Caco-2 (cell line): Measurements from ENCODE around the gene MCMBP. TPM values are rescaled to one million over a fixed set of nuclear protein-coding genes. Genes with fewer than 3 reads are reported as not detected.
A peak's percentile ranks its signal among the peaks of the same experiment; 100 is the strongest.

Experiments used
- Bru-seq: library from RNA; stranded (reverse); fragments of 400-500 nt; gene quantifications from one replicate; lab custom pipeline; 2021; lab: Mats Ljungman, UMichigan
- BruChase-seq, 2 experiments: library from RNA; stranded (reverse); fragments of 400-500 nt; gene quantifications; one replicate each; lab custom pipeline; 2021; lab: Mats Ljungman, UMichigan
- BruUV-seq: library from RNA; stranded (reverse); fragments of 400-500 nt; replicated peaks from 2 replicates; lab custom pipeline; 2021; lab: Mats Ljungman, UMichigan
- CTCF ChIA-PET: fragments of 300-600 bp; sonication (Branson Sonifier 250); formaldehyde crosslinking; loops from one replicate; lab custom pipeline; 2022; ENCODE audit warnings: antibody characterized with exemption; lab: Charles Lee
- POLR2A ChIA-PET: fragments of 300-600 bp; sonication (Branson Sonifier 250); formaldehyde crosslinking; loops from one replicate; lab custom pipeline; 2022; ENCODE audit warnings: antibody characterized with exemption; lab: Charles Lee
- DNase-seq, 2 experiments: peaks; one replicate each; pipeline versions ENCODE4 v3.0.0 to v3.0.0-alpha.2; 2020 to 2022
- H3K27me3 ChIP-seq: replicated peaks from 2 replicates; pipeline ENCODE4 v1.6.0; 2011; ENCODE audit warnings: low read length; ENCODE audit not compliant: control insufficient read depth, insufficient read depth
- H3K36me3 ChIP-seq: 2 replicates; pipeline ENCODE4 v1.5.1; 2011; ENCODE audit warnings: low read length; ENCODE audit not compliant: control insufficient read depth, insufficient read depth
- H3K4me1 ChIP-seq: fragments of 250-450 bp; sonication (Bioruptor Pico); 2 replicates; pipeline ENCODE4 v1.5.1; 2020; ENCODE audit warnings: mild to moderate bottlenecking
- H3K4me3 ChIP-seq: 2 replicates; pipeline ENCODE4 v1.5.1; 2011; ENCODE audit warnings: low read depth, mild to moderate bottlenecking, control low read depth, low read length
- H3K9me3 ChIP-seq: fragments of 250-450 bp; sonication (Bioruptor Pico); 2 replicates; pipeline ENCODE4 v1.5.1; 2020; ENCODE audit warnings: mild to moderate bottlenecking, moderate library complexity
- H3K27ac Mint-ChIP-seq: one replicate; pipeline ENCODE4 v1.8.0; 2022; ENCODE audit warnings: mixed read lengths; ENCODE audit not compliant: unreplicated experiment
- H3K27me3 Mint-ChIP-seq: one replicate; pipeline ENCODE4 v1.8.0; 2022; ENCODE audit warnings: mixed read lengths; ENCODE audit not compliant: insufficient read depth, unreplicated experiment
- H3K36me3 Mint-ChIP-seq: one replicate; pipeline ENCODE4 v1.8.0; 2022; ENCODE audit warnings: mild to moderate bottlenecking, mixed read lengths; ENCODE audit not compliant: insufficient read depth, unreplicated experiment
- H3K4me1 Mint-ChIP-seq: one replicate; pipeline ENCODE4 v1.8.0; 2022; ENCODE audit warnings: low read depth, mixed read lengths; ENCODE audit not compliant: unreplicated experiment
- H3K4me3 Mint-ChIP-seq: one replicate; pipeline ENCODE4 v1.8.0; 2022; ENCODE audit warnings: mild to moderate bottlenecking, moderate library complexity, mixed read lengths; ENCODE audit not compliant: unreplicated experiment
- H3K9me3 Mint-ChIP-seq: one replicate; pipeline ENCODE4 v1.8.0; 2022; ENCODE audit warnings: mixed read lengths; ENCODE audit not compliant: unreplicated experiment
- CTCF ChIP-seq, 2 experiments: fragments of 200-600 bp in 1 of 2; IDR thresholded peaks; 1 replicate in 1 of 2; 2 replicates in 1 of 2; pipeline versions ENCODE4 v1.5.1 to v1.8.0; 2011 to 2022; ENCODE audit warnings: antibody characterized with exemption in 1 of 2, control low read depth in 1 of 2, inconsistent platforms in 1 of 2, low read depth in 1 of 2, low read length in 1 of 2, mild to moderate bottlenecking in 1 of 2, moderate library complexity in 1 of 2; ENCODE audit not compliant: insufficient read depth in 1 of 2, severe bottlenecking in 1 of 2, unreplicated experiment in 1 of 2
- intact Hi-C: fragments of 100-400 bp; cut with micrococcal nuclease; formaldehyde crosslinking; loops from one replicate; pipeline ENCODE4 v1.10.0; 2022; ENCODE audit not compliant: unreplicated experiment
- long read RNA-seq: library from polyadenylated mRNA; stranded (forward); transcript quantifications from one replicate; pipeline ENCODE4 v2.0.0, GENCODE V29; 2022
- total RNA-seq: library from RNA; stranded (reverse); gene quantifications from 2 replicates; pipeline ENCODE4 v1.2.3, GENCODE V29; 2022

The MCMBP gene
- total RNA-seq: 77.2 and 88.4 TPM in 2 replicates
- percentile 94 among the genes with signal in this experiment for Bru-seq, nascent RNA
- percentile 91 among the genes with signal in this experiment for BruChase-seq, experiment 1, labeled RNA remaining after a 2-hour chase
- BruChase-seq, experiment 2, labeled RNA remaining after a 6-hour chase: percentile 93 among the genes with signal in this experiment
- long read RNA-seq, full-length matches to known transcripts: 183 of 220 reads
- long read RNA-seq, partial matches to known transcripts: 16 of 220 reads
- long read RNA-seq, other reads (novel, unspliced or antisense): 21 of 220 reads

GRCh38 chr10:119872610-119872859, at the start of gene MCMBP:
Gene MCMBP, minus strand, starts transcription at chr10:119872843. Its CDS starts 259 bp downstream, at chr10:119872584.
- ChIA-PET POLR2A (interaction anchor here (0.6 to 3.2 kb wide), 5 partner anchors 20 to 149 kb away, joined by 3 to 29 read pairs (median 7); partner anchors contain the start of genes INPP5F and SEC23IP), CTCF (interaction anchor here (0.6 to 2.3 kb wide), 4 partner anchors 11 to 122 kb away, joined by 3 to 7 read pairs (median 5); no protein-coding TSS in a partner anchor)
- no peak for TF ChIP-seq CTCF (IDR thresholded peaks at IDR 0.05; ENCODE audit: insufficient read depth in 1 of 2, low read depth in 1 of 2, low read length in 1 of 2, severe bottlenecking in 1 of 2, unreplicated experiment in 1 of 2)
- H3K9me3 Mint-ChIP-seq: no peaks in the 10 kb centered on the region
- peaks cover 16% of the 10 kb centered on the region for H3K4me1 Mint-ChIP-seq
- H3K27me3 ChIP-seq: no peaks in the 10 kb centered on the region
- no peaks in the 10 kb centered on the region for H3K27me3 Mint-ChIP-seq
- DNase-seq: no peak
- peak within 1 kb of the TSS; percentile 83 for H3K27ac Mint-ChIP-seq
- H3K36me3 Mint-ChIP-seq: peaks cover 21% of the 10 kb centered on the region
- H3K4me3 ChIP-seq: peak within 1 kb of the TSS; percentile 56
- H3K9me3 ChIP-seq: no peaks in the 10 kb centered on the region
- intact Hi-C loops: loop anchor here (10.0 kb wide), 1 partner anchor 278 kb away; the partner anchor contains the start of gene TIAL1
- peaks cover 14% of the 10 kb centered on the region for H3K4me1 ChIP-seq
- BruUV-seq: no TSS peak
- H3K4me3 Mint-ChIP-seq: peak within 1 kb of the TSS; percentile 88
- H3K36me3 ChIP-seq: no peaks in the 10 kb centered on the region

DNA sequence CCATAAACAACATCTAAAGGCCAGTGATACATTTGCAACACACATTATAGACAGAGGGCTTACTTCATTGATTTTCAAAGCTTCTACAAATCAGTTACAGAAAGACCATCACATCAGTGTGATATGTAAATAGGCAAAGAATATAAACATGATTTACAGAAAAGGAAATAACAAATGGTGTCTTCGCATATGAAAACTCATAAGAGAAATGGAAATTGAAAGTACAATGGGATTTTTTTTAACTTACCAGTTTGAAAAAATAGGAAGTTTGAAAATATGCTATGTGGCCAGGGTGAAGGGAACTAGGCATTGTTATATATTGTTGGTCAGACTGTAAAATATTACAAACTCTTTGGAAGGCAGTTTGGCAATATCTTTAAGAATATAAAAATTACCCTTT, 47.2 kb upstream of the MCMBP start:
- Mint-ChIP-seq H3K4me3 (no peak overlapping the region), H3K36me3 (peaks cover 91% of the 10 kb centered on the region), H3K27me3 (no peaks in the 10 kb centered on the region), H3K9me3 (no peaks in the 10 kb centered on the region), H3K27ac (no peak overlapping the region), H3K4me1 (no peaks in the 10 kb centered on the region)
- H3K4me3 ChIP-seq: no peak overlapping the region
- no peak for TF ChIP-seq CTCF (IDR thresholded peaks at IDR 0.05; ENCODE audit: insufficient read depth in 1 of 2, low read depth in 1 of 2, low read length in 1 of 2, severe bottlenecking in 1 of 2, unreplicated experiment in 1 of 2)
- no peaks in the 10 kb centered on the region for H3K9me3 ChIP-seq
- no TSS peak for BruUV-seq
- POLR2A ChIA-PET: no interaction called here
- intact Hi-C loops: no loop called here
- no peaks in the 10 kb centered on the region for H3K27me3 ChIP-seq
- peaks cover 4% of the 10 kb centered on the region for H3K36me3 ChIP-seq
- no peak for DNase-seq
- H3K4me1 ChIP-seq: no peaks in the 10 kb centered on the region
- CTCF ChIA-PET: no interaction called here

DNA sequence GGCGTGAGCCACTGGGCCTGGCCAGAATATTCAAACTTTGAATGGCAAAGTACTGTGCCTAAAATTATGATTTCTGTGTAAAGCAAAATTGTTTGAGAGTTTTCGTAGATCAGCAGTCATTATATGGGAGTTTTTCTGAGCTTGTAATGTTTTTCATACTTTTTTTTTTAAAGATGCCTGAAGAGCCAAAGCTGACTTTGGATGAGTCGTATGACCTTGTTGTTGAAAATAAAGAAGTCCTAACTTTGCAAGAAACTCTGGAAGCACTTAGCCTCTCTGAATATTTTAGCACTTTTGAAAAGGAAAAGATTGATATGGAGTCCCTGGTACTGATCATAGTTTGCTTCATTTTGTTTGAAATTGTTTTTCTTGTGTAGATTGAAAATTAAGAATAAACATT, 46.6 kb upstream of the MCMBP start:
- H3K9me3 Mint-ChIP-seq: no peaks in the 10 kb centered on the region
- H3K27me3 ChIP-seq: no peaks in the 10 kb centered on the region
- no peaks in the 10 kb centered on the region for H3K4me1 Mint-ChIP-seq
- DNase-seq: no peak
- intact Hi-C loops: no loop called here
- H3K36me3 ChIP-seq: peaks cover 4% of the 10 kb centered on the region
- no peak overlapping the region for H3K27ac Mint-ChIP-seq
- no peaks in the 10 kb centered on the region for H3K4me1 ChIP-seq
- no peak overlapping the region for H3K4me3 Mint-ChIP-seq
- BruUV-seq: no TSS peak
- no peak for TF ChIP-seq CTCF (IDR thresholded peaks at IDR 0.05; ENCODE audit: insufficient read depth in 1 of 2, low read depth in 1 of 2, low read length in 1 of 2, severe bottlenecking in 1 of 2, unreplicated experiment in 1 of 2)
- ChIA-PET CTCF (no interaction called here), POLR2A (no interaction called here)
- H3K36me3 Mint-ChIP-seq: peaks cover 91% of the 10 kb centered on the region
- H3K27me3 Mint-ChIP-seq: no peaks in the 10 kb centered on the region
- H3K4me3 ChIP-seq: no peak overlapping the region
- H3K9me3 ChIP-seq: no peaks in the 10 kb centered on the region
